Superior temporal gyrus (tissue), 1 donor: ENCODE results near the gene LRMDA.

Experiments
- DNase-seq: peaks from one replicate; pipeline ENCODE4 v3.0.0-alpha.2; 2016; ENCODE audit errors: extremely low spot score

The LRMDA gene

DNA sequence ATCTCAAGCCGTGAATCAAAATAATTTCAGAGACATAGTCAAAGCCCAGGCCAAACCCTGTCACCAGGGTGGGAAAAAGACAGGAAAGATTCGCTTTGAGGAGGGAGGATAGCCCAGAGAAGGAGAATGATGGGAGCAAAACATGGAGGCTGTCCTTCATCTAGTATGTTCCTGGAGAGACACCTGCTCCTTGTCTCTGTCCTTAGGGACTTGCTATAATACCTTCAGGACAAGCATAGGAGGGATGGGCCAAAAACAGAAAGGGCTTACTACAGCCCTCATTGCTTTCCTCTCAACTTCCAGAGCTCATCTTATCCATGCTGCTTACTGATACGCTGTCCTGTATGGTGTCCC, 593.7 kb downstream of the LRMDA start:
- DNase-seq = no peak

DNA sequence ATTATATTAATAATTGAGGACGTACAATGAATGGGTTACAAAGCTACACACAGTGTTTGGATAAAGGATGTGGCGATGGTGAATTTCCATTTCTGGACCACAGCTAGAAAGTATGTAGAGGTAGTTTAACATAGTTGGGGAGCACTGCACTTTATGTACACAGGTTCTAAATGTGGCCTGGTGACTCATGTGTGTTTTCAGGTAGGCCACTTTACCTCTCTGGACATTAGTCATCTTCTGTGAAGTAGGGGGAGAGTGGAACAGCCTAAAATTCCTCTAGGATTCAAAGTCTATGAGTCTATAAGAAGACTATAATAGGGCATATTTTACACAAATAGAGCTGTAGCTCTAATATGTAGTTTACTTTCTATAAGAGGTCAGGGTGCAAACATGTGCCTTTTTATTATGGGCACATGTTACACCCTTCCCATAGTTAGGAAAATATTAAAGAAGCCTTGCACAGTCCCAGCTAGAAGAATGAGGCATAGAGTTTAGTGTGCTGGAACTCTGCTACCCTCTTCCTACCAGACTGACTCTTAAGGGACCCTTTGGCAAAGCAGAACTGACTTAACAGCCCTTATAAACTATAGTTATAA, 594.9 kb downstream of the LRMDA start:
- DNase-seq = no peak

DNA sequence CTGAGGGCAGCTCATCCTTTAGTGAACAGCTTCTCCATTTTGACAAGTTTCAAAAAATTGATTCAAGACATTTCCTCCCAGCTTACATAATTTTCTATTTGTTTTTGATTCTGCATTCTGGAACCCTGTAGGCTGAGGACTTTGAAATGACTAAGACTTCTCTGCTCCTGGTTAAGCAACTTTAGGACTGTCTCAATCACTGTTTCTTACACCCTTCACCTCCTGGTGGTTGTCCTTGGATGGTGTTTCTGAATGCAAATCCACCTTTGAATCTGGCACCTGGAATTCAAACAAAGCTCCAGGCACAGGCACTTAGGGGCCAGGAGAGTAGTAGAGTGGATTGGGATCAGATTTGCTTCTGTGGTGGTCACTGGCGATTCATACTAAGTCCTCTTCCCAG, 595.5 kb downstream of the LRMDA start:
- no peak for DNase-seq

DNA sequence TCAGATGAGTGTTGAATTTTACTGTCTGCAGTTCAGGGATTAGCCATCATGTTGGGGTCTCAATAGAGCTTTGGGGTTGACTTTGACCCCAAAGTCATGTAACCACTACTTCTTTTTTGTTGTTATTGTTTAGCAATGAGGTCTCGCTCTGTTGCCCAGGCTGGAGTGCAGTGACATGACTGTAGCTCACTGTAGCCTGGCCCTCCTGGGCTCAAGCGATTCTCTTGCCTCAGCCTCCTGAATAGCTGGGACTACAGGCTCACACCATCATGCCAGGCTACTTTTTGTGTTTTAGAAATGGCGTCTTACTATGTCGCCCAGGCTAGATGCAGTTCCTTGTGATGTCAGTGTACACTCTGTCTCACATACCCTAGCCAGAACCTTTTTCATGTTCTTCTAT, 598.4 kb downstream of the LRMDA start:
- no peak for DNase-seq

DNA sequence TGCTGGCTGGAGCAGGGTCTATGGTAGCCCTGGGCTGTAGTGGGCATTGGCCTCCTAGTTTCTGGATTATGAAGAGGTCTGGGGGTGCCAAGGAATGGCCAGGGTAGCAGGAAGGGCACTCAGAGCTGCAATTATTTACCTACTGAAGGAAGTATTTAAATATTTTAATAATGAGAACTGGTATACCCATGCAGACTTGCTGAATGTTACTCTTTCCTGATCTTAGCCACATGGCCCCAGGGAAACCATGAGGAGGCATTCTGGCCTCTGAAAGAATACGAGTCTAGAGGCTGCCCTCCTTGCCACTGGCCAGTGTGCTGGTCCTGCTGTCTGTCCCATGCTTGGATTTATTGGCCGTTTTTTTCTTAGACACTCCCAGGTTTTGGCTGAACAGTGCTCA, 599.7 kb downstream of the LRMDA start:
- no peak for DNase-seq

DNA sequence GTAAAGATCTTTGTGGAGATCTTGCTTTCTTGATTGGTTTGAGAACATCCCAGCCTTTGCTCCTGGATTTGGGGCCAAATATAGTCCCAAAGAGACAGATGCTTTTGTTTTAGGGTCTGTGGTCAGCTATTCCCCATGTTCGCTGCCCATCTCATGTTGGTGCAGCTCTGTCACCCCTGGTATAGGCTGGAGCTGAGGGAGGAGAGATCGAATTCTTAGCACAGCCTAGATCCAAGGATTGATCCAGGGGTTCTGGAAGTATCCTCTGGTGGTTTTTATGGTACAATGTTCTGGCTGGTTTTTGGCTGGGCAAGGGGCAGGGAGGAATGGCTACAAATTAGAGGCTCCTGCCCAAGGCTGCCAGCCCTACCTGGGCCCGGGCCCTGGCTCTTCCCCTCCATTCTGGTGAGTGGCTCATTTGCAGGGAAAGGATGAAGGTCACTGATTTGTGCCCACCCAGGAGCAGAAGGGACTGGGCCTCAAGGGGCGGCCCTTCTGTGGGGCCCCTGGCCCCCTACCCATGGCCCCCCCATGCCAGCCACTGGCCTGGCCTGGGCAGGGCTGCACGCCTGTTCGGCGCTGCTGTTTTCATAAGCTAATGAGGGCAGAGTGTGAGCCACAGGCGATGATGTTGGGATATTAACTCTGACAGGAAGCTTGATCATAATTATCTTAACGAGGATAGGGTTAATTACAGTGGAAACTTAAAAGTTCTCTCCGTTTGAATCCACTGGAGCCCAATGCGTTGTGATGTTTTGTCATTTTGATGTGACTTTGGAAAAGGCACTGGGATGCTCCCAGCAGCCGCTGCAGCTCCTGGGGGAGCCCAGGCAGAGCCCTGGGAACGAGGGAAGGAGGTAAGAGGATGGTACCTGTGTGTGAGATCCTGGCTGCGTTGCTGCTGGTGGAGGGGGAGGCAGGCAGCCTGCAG, 600.6 kb downstream of the LRMDA start:
- no peak for DNase-seq

DNA sequence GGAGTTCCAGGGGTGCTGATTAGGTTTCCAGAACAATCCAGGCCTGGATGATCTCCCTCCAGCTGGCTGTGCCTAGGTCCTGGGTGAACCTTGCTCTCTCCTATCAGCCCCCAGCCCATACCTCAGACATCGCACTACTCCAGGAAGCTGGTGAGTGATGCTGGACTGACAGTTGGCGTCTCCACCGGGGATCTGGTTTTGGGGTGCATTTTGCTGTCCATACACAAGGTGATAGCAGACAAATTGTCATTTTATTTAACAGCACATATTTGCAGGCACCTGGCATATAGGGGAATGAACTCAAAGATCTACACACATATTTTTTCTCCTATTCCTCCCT, 601.2 kb downstream of the LRMDA start:
- DNase-seq = no peak

DNA sequence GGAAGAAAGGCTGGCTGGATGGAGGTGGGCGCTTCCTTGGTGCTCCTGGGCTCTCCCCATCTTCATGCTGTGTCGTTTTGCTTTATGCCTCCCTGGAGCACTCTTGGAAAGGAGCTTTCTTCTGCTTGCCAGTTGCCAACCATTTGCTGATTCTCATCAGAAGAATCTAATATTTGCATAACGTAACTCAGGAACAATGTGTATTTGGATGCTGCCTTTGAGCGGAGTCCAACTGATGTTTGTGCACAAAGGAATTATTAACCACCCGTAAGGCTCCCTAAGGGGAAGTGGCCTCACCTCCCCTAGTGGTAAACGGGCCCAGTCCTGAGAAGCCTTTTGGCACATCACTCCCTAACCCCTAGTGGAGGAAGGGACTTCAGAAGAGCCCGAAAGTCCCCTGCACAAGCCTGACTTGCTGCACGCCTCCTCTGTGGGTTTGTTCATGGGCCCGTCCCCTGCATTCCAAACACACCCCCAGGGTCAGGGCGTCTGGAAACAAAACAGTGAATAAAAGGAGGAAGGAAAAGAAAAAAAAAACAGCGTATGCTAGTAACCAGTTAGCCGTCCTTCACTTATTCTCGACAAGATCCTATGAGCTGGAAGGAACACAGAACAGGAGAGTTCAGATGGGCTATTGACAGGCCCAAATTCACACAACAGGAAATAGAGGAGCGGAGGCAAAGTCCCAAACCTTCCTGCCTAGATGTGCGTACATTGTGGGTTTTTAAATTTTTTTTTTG, 602.2 kb downstream of the LRMDA start:
- DNase-seq = no peak

DNA sequence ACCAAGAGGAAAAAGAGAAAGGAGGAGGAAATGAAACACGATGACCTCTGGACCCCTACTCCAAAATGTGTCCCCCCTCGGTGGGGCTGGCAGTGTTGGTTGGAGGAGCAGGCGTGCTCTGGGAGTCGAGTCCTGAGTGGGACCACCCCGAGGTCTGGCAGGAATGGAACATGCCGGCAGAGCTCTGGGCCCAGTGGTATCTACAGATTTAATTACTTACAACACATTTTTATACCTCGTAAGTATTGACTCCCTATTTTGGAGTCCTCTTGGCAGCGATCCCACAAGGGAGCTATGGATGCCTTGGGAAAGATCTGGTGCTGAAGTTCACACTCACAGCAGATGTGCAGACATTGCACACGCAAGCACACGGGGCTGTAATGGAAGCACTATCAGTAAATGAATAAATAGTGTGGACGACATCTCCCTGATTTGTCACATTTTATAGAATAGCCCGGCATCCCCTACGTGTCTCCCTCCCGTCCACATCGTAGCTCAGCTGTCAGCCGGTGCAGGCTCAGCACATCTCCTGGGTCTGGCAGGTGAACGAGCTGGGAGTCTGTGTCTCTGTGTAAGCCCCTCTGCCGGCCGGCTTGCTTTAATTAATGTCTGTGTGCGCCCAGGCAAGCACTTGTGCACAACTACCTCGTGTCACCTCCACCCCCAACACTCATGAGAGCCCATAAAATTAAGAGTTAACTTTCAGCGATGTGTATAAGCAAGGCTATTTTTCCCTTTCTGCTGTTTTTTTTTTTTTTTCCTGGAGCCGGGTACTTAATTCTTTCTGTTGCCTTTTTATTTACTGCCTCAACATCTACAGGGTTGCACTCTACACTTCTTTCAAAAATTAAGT, 603.2 kb downstream of the LRMDA start:
- DNase-seq = no peak

DNA sequence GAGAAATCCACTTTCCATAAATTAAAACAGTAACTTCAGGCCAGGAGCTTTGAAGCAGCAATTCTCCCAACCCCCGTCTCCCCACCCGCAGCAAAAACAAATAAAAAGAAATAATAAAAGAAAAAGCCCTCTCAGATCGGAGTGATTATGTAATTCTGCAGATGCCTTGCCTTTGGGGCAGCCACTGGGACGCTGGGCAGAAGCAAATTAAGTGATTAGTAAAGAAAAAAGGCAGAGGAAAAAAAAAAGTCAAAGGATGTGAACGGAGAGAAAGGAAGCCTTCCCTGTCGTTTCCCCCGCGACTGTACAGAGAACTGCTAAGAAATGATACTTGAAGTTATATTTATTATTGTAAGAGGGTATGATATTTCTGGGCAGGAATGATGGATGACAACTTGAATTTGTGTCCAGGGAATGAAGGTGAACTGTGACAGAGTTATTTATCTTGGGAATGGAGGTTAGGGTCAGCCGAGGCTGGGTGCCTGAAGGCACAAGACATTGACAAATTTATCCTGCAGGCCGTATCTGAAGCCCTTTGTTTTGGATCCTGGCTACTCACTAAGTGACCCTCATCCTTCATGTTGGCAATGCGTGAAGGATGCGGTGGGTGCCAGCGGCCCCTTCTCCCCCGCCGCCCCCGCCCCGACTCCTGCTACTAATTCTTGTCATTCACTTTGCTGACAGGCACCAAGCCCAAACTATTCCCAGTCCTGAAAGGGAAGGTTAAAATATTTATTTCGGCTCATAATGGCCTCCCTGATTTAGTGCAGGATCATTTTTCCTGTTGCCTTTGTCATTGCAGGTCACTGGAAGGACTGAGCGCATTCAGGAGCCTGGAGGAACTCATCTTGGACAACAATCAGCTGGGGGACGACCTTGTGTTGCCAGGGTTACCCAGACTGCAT, 604.0 kb downstream of the LRMDA start:
- DNase-seq = no peak

DNA sequence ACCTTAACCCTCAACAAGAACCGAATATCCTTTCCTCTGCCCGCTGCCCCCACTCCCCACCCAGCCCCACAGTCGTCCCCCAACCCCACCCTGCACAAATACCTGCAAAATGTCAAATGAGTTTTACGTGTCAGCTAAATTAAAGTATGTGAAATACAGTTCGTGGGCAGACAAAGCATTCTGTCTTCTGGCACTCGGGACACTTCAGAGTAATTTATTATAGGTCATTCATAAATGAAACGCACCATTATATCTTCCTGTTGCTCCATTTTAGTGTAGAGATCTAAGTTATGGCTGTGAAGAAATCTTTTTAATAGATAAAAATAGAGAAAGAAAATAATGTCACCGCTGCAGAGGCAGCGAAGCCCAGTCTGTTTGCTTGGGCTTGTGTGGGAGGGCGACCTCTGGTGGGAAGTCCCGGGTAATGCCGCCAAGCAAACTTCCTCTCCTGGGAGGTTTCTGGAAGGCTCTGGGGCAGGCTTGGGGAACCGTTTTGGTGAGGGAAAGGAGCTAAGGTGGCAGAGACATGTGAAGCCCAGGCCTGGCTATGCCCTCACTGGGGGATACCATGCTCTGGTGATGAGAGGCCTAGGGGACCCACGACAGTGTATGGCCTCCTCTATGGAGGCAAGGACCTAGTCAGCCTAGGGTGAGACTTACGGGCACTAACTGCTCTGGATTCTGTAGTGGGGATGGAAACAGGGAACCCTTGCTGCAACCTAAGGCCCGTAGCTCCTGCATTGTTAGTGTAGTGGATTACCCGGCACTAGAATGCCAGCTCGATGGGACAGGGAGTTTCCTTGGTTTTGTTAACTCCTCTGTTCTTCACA, 604.9 kb downstream of the LRMDA start:
- peak; percentile 84 for DNase-seq

DNA sequence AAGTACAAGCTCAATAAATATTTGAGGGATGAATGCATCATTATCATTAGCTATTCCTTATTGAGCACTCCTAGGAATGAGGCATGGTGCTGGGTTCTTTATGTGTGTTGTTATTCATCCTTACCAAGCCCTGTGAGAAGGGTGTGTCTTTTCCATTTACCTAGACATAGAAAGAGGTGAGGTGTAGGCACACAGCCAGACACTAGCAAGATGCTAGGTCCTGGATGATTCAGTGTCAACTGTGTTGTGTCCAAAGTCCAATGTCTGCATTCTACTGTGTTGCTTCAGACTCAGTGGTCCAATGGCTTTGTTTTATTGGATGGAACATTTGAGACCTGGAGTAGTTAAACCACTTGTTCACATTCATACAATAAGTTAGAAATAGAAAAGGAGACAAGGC, 605.5 kb downstream of the LRMDA start:
- no peak for DNase-seq

DNA sequence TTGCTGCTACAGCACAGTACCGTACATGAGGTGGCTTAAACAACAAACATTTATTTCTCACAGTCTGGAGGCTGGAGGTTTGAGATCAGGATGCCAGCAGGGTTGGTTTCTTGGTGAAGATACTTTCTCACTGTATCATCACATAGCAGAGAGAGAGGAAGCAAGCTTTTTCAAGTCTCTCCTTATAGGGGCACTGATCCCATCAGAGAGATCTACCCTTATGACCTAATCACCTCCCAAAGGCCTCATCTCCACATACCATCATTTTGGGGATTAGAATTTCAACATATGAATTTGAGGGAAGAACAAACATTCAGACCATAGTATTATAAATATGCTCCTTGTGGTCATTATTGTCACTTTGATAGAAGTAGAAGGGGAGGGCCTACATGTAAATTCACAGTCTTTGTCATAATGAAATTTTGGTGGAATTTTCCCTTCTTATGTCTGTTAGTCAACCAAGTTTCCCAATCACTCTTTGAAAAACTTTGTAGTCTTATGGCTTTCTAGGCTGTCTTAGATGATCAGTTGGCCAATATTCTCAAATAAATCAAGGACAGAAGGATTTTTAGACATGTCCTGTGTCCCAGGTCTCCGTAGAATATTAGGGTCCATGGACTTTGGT, 606.2 kb downstream of the LRMDA start:
- DNase-seq = no peak

DNA sequence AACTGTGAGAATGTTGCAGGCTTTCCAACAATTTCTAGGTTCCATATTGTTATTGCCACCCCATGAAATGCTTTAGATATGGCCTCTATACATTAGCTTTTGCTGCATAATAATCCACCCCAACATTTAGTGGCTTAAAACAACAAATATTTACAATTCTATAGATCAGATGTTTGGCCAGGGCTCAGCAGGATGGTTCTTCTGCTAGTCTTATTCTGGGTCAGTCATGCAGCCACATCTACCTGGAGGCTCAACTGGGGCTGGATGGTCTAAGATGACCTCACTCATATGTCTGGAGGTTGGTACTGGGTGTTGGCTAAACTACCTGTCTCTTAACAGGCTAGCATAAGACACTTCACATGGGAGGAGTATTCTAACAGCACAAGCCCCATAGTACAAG, 607.3 kb downstream of the LRMDA start:
- no peak for DNase-seq

DNA sequence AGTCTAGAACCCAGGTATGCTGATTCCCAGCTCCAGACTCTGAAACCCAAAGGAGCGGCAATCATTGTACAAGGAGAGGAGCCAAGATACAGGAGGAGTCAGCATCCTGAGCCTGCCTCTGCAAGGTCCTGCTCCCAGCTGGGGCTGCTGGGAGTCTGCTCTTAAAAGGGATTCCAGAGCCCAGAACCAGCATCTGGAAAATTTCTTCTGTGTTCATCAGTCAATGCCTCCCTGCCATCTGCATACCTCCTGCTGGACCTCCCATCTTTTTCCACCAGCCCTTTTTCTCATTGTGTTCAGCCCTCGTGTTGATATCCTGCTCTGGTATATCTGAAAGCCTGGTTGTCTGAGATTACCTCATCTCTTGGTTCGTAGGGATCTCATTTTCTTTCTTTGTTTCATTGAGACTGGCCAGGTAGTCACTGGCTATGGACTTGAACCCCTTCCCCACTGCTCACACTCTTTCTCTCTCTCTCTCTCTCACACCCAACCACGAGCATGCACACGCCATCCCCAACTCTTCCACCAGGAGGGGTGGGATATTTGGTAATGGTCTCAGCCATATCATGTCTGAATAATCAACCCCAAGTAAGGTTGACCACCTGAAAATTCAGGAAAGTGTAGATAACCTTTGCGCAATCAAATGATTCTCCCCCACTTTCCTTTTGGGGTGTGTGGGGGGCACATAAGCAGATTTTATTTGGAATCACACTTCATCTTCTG, 608.8 kb downstream of the LRMDA start:
- no peak for DNase-seq

DNA sequence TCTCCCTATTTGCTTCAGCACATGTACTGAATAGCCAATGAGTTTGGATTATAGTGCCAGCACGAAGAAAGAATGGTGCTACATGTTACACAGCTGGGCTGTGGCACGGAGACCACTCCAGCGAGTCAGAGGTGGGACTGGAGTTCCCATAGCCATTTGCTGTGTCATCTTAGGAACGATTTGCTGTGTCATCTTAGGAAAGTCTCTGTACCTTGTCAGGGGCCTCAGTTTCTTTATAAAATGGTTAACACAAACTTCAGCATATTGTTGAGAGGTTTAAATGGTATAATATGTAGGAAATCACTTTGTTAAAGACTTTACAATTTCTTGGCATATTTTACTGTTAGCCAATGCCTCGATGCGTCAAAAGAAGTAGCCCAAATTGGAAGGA, 609.4 kb downstream of the LRMDA start:
- no peak for DNase-seq

DNA sequence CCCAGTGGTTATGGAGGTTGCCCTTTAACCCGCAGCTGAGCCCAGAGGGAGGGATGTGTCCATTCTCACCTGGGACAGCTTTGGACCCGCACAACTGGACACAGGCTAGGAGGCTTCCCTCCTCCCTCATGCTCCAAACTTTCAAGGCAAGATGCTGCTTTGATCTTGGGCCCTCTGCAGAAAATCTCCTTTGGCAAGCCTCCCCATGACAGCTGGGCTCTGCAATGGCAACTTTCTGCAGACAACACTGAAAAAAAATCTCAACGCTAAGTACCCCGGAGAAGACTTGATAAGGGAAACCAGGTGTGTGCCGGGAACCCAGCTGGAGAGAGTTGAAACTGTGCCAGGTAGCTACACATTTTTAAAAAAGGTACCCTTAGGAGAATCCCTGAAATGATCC, 610.1 kb downstream of the LRMDA start:
- DNase-seq = no peak

DNA sequence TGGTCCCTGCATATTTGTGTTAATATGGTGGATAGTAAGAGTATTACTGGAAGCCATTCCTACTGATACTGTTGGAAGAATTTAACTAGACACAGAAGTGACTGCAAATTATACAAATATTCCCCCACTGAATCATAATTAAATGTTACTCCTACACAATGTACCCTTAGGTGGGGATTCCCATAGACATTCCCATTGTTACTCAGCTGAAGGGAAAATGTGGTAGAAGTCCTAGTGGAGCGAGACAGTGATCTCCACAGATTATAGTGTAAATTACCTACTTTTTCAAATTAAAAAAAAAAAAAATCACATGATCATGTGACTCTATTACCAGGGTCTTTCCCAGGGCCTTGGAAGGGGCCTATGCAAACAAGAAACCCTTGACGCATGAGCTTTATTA, 611.8 kb downstream of the LRMDA start:
- DNase-seq = no peak

DNA sequence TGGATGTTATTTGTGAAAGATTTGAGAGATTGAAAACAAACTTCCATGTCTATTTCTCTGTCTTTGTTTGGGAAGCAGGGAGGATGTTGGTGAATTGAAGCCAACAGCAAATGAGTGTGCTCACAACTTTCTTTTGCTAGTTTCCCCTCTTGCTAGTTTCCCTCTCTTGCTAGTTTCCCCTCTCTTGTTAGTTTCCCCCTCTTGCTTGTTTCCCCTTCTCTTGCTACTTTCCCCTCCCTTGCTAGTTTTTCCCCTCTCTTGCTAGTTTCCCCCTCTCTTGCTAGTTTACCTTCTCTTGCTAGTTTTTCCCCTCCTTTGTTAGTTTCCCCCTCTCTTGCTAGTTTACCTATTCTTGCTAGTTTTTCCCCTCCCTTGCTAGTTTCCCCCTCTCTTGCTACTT, 613.3 kb downstream of the LRMDA start:
- DNase-seq = no peak
